Erythroblast (primary cell): Measurements from ENCODE around the gene SLMAP.
A peak's percentile ranks its signal among the peaks of the same experiment; 100 is the strongest.

Source experiments
- DNase-seq, 2 experiments: peaks; one replicate each; lab custom pipeline; 2025; lab: John Stamatoyannopoulos, UW
- GATA1 ChIP-seq: IDR thresholded peaks from 2 replicates; pipeline ENCODE4 v1.6.1; 2011; ENCODE audit warnings: low read depth, mild to moderate bottlenecking, control low read depth, low read length, moderate library complexity
- POLR2A ChIP-seq: IDR thresholded peaks from 2 replicates; pipeline ENCODE4 v1.6.1; 2011; ENCODE audit warnings: mild to moderate bottlenecking, low read length

Gene SLMAP

GRCh38 chr3:57815036-57815435 is 58.9 kb downstream of the SLMAP start:
- DNase-seq: no peak
- TF ChIP-seq POLR2A: no peak
- no peak for TF ChIP-seq GATA1

DNA sequence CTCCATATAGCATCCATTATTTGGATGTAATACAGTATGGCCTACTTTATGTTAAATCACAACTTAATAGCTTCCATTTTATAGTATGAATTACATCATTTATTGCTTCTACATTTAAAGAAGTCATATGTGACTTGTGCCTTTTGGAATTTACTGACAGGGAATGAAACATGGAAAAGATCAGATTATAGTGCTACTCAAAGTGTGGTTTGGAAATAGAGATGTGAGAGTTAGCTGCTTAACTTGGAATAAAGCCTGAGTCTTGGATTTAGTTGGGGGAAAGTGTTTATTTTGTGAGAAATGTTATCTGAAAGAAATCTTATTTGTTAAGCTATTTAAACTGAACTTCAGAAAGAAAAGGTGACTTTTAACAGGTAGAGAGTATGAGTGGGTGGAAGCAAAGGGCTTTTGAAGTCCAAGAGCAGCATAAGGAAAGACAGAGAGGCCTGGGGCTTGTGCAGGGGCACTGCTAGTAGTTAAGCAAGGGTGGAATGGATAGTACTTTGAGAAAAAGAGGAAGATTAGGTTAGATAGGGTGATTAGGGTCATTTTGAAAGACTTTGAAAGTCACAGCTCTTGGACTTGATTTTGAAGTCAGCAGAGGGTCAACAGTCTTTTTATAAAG is 60.5 kb downstream of the SLMAP start:
- DNase-seq: no peak
- no peak for TF ChIP-seq GATA1
- TF ChIP-seq POLR2A: no peak

DNA sequence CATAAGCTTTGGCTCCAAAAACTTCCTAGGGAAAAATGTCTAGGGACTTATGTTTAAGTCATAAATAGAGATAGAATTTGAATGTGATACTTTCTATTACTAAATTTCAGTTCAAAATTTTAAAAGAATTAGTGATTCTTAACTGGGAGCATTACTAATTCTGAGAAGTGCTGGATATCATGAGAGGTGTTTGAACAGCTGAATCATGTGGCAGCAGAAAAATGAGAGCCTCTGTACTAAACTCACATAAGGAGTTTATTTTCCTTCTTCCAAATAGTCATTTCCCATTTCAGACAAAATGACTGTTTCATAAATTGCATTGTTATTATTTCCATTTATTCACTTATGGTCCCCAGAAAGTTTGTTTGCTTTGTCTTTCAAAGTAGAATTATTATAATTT is 62.7 kb downstream of the SLMAP start:
- TF ChIP-seq GATA1 (no peak), POLR2A (no peak)
- no peak for DNase-seq

- TF ChIP-seq POLR2A (no peak), GATA1 (no peak)
- DNase-seq: peak; percentile 20 to 29
Measured at GRCh38 chr3:57820479-57820878, 64.4 kb downstream of the SLMAP start.

- TF ChIP-seq POLR2A (no peak), GATA1 (no peak)
- DNase-seq: no peak
Measured at GRCh38 chr3:57821765-57822164, 65.7 kb downstream of the SLMAP start.

- TF ChIP-seq GATA1: no peak
- TF ChIP-seq POLR2A: no peak
- DNase-seq: no peak
Measured at GRCh38 chr3:57822686-57823085, 66.6 kb downstream of the SLMAP start.

GRCh38 chr3:57825116-57825515 is 69.0 kb downstream of the SLMAP start:
- DNase-seq: no peak
- TF ChIP-seq POLR2A (no peak), GATA1 (no peak)

GRCh38 chr3:57826245-57826951 is 70.3 kb downstream of the SLMAP start:
- TF ChIP-seq POLR2A (no peak), GATA1 (no peak)
- peak in 1 of 2 experiments; percentile 24 for DNase-seq

DNA sequence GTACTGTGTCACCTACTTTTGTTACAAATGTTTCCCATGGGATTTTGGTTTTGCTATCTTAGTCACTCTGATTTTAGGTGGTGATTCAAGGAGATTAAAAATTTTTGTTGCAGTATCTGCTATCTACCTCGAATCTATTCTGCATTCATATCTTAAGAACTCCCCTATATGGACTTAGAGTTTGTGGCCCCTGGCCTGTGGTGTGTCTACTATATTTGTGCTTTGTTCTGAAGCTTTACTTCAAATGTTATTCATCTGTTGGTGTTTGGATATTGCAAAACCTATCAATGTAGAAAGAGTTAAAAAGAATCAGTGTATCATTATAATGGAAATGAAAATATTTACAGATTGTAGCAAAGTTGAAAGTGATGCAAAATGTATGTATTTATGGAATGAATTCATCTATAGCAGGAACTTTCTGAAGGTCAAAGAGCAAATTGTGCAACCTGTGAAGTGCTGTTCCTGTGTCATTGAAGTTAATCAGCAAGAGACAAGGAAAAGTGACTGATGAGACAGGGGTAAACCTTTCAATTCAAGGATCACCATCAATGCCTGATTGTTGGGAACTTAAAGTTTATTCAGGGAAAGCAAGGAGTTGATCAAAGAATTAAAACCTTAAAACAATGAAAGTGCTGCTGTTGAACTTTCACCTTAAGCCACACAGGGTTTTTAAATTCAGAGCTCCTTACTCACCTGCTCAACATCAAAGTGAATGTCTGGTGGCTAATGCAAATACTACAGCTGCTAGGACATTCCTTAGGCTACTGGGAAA is 71.0 kb downstream of the SLMAP start:
- no peak for TF ChIP-seq GATA1
- TF ChIP-seq POLR2A: no peak
- DNase-seq: no peak

- no peak for DNase-seq
- TF ChIP-seq GATA1: no peak
- no peak for TF ChIP-seq POLR2A
Measured at GRCh38 chr3:57827757-57828156, 71.6 kb downstream of the SLMAP start.

DNA sequence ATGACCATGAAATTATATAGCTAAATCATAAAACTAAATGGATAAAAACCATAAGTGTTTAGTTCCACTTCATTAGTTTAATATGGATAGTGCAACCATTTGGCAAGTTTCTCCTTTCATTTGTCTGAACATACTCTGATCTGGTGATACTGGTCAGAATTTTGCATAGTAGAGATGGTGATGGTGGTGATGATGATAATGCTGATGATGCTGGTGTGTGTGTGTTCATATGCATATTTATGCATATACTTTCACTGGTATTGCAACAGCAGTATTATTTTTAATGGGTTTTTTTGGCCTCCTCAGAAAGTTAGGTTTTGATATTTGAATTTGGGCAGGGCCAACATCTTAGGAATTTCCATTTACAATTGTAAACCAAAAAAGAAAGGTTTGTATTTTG is 76.4 kb downstream of the SLMAP start:
- no peak for DNase-seq
- TF ChIP-seq POLR2A (no peak), GATA1 (no peak)

GRCh38 chr3:57832900-57833313 is 76.8 kb downstream of the SLMAP start:
- TF ChIP-seq GATA1: no peak
- no peak for TF ChIP-seq POLR2A
- no peak for DNase-seq

- DNase-seq: no peak
Measured at GRCh38 chr3:57833763-57834162, 77.7 kb downstream of the SLMAP start.

GRCh38 chr3:57837686-57838085 is 81.6 kb downstream of the SLMAP start:
- DNase-seq: no peak
- TF ChIP-seq POLR2A: no peak
- TF ChIP-seq GATA1: no peak

More at GRCh38 chr3:57833763-57834162, 77.7 kb downstream of the SLMAP start:
- no peak for TF ChIP-seq GATA1
- TF ChIP-seq POLR2A: no peak

DNA sequence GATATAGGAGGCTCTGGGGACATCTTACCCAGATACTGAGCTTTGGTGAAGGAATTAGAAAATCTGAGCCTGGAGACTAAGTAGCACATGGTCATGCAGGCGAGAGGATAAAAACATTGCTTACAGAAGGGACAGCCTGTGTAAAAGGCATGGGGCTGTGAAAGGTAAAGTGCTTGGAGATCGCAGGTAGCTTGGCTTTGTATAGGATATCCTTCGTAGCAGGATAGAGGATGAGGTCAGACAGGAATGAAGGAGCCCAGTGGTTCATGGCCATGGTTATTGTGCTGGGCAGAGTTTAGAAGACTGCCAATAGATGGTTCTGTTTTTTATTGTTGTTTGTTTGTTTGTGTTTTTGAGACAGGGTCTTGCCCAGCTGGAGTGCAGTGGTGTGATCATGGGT is 82.5 kb downstream of the SLMAP start:
- TF ChIP-seq POLR2A: no peak
- TF ChIP-seq GATA1: no peak
- no peak for DNase-seq
